ENCODE measurements around the gene BPTF.
A peak's percentile ranks its signal among the peaks of the same experiment; 100 is the strongest.
"Not testable (repeated sequence)": the region's sequence is repeated elsewhere in the genome, so short reads cannot be mapped to it uniquely, and the experiment has no call there.

The BPTF gene

GRCh38 chr17:67976306-67976705 lies 151.0 kb downstream of the BPTF start:
- ATAC-seq (replicated peaks); H3K4me1 Mint-ChIP-seq (ENCODE audit: low read depth in 2 of 2); H3K4me3 Mint-ChIP-seq; H3K27ac Mint-ChIP-seq; H3K9me3 Mint-ChIP-seq; H3K27me3 Mint-ChIP-seq; DNase-seq: not testable (repeated sequence)
- peaks cover 60% of the 10 kb centered on the region for H3K36me3 Mint-ChIP-seq (ENCODE audit: insufficient read depth)

- no peak for DNase-seq
Observed at GRCh38 chr17:67980456-67980855, 155.2 kb downstream of the BPTF start.

DNA sequence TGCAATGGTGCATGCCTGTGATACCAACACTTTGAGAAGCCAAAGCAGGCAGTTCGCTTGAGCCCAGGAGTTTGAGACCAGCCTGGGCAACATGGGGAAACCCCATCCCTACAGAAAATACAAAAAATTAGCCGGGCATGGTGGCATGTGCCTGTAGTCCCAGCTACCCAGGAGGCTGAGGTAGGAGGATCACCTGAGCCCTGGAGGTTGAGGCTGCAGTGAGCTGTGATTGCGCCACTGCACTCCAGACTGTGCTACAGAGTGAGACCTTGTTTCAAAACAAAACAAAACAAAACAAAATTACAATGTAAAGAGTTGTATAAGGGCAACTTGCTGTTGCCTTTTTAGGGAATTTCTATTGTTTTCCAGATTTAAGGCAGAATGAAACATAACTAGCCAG lies 155.6 kb downstream of the BPTF start:
- ATAC-seq (replicated peaks); H3K27me3 Mint-ChIP-seq; H3K4me3 Mint-ChIP-seq; H3K4me1 Mint-ChIP-seq (ENCODE audit: low read depth in 2 of 2); H3K9me3 Mint-ChIP-seq; DNase-seq: not testable (repeated sequence)
- Mint-ChIP-seq H3K36me3 (ENCODE audit: insufficient read depth) (peaks cover 31% of the 10 kb centered on the region), H3K27ac (peak overlapping the region in 1 of 2 donors; percentile 72)

More at GRCh38 chr17:67980456-67980855, 155.2 kb downstream of the BPTF start:
- no peak for ATAC-seq (replicated peaks)
- H3K27ac Mint-ChIP-seq = peak overlapping the region; percentile 47 to 72
- H3K36me3 Mint-ChIP-seq (ENCODE audit: insufficient read depth) = peaks cover 35% of the 10 kb centered on the region
- no peak overlapping the region for H3K4me3 Mint-ChIP-seq
- no peaks in the 10 kb centered on the region for H3K9me3 Mint-ChIP-seq
- no peaks in the 10 kb centered on the region for H3K27me3 Mint-ChIP-seq
- H3K4me1 Mint-ChIP-seq (ENCODE audit: low read depth in 2 of 2) = no peaks in the 10 kb centered on the region

- DNase-seq (no peak), ATAC-seq (replicated peaks) (no peak)
- H3K4me3 Mint-ChIP-seq = no peak overlapping the region
- no peaks in the 10 kb centered on the region for H3K27me3 Mint-ChIP-seq
- H3K36me3 Mint-ChIP-seq (ENCODE audit: insufficient read depth) = peaks cover 22% of the 10 kb centered on the region
- H3K9me3 Mint-ChIP-seq = no peaks in the 10 kb centered on the region
- H3K27ac Mint-ChIP-seq = no peak overlapping the region
- H3K4me1 Mint-ChIP-seq (ENCODE audit: low read depth in 2 of 2) = no peaks in the 10 kb centered on the region
Observed at GRCh38 chr17:67982034-67982640, 156.8 kb downstream of the BPTF start.

DNA sequence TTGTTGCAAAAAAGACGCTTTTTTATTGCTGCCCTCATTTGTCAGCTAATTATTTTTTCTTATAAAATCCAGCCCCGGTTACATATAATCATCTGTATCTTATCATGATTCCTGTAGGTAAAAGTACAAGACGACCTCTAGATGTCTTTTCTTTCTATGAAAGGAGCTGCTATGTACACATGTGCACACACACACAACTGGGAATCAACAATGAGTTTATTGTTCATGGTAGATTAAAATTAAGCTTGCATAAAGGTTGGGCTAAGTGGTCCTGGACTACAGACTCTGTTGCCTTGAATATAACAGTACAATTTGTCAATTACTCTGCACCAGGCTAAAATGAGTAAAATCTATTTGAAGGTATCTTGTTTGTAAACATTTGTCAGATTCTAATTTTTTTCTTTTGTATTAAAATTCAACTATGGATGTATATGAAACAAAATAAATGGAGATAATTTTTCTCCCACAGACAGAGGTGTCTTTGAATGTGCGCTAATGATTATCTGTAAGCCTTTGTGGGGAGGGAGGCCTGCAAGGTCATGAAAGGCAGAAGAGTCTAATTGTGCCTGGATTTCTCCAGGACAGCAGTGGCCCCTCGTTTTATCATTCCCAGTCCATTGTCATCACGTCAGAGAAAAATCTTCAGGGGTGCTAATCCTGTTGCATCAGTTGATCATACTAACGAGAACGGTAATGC lies 157.5 kb downstream of the BPTF start:
- H3K36me3 Mint-ChIP-seq (ENCODE audit: insufficient read depth) = peaks cover 20% of the 10 kb centered on the region
- DNase-seq (no peak), ATAC-seq (replicated peaks) (no peak)
- H3K9me3 Mint-ChIP-seq = no peaks in the 10 kb centered on the region
- H3K27ac Mint-ChIP-seq = no peak overlapping the region
- H3K4me1 Mint-ChIP-seq (ENCODE audit: low read depth in 2 of 2) = no peaks in the 10 kb centered on the region
- no peak overlapping the region for H3K4me3 Mint-ChIP-seq
- no peaks in the 10 kb centered on the region for H3K27me3 Mint-ChIP-seq

GRCh38 chr17:67983383-67983688 lies 158.0 kb downstream of the BPTF start:
- ATAC-seq (replicated peaks) (no peak), DNase-seq (no peak)
- Mint-ChIP-seq H3K36me3 (ENCODE audit: insufficient read depth) (peaks cover 18% of the 10 kb centered on the region), H3K27me3 (no peaks in the 10 kb centered on the region), H3K4me3 (no peak overlapping the region), H3K27ac (no peak overlapping the region), H3K4me1 (ENCODE audit: low read depth in 2 of 2) (no peaks in the 10 kb centered on the region), H3K9me3 (no peaks in the 10 kb centered on the region)

DNA sequence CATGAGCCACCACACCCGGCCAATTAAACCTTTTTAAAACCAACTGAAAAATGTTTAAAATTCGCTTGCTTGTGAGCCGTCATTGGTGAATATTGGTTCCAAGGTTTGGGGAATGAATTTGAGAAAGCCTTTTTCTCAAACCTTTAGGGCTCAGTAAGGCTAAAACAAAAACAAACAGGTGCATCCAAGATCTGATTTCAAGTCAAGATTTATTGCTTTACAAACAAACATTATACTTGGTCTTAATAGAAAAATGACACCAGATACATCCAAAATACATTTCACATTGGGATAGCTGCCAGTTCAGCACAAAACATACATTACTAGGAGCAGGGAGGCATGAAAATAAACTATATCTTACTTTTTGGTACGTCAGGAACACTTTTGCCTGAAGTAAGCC lies 165.6 kb downstream of the BPTF start:
- H3K27ac Mint-ChIP-seq = no peak overlapping the region
- peaks cover 3 to 11% of the 10 kb centered on the region in 2 donors for H3K27me3 Mint-ChIP-seq
- no peak for ATAC-seq (replicated peaks)
- no peak overlapping the region for H3K4me3 Mint-ChIP-seq
- no peaks in the 10 kb centered on the region for H3K9me3 Mint-ChIP-seq
- no peak for DNase-seq
- peaks cover 16 to 17% of the 10 kb centered on the region in 2 donors for H3K4me1 Mint-ChIP-seq (ENCODE audit: low read depth in 2 of 2)
- H3K36me3 Mint-ChIP-seq (ENCODE audit: insufficient read depth) = peaks cover 19% of the 10 kb centered on the region

DNA sequence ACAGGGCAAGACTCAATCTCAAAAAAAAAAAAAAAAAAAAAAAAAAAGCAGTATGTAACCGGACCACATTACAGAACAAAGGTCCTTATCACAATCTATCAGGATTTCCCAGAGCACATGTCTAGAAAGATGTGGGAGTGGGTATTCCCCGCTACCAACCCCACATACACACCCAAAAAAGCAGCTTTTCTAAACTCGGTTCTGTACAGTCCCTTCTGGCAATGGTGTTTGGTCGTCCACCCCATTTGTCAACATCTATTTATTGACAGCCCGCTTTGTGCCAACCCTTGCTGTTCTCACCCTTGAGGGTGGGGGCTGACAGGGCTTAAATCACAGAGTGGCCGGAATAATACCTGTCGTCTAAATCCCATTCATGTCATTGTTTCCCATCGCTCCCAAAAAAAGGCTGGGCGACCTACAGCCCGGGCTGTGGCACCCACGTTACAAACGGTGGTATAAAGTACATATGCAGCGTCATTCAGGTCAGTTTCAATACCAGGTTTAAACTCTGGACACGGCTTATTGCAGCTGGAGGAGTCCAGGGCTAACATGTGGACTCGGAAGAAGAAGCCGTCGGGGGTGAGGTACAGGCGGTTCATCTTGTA lies 167.3 kb downstream of the BPTF start:
- peaks cover 24% of the 10 kb centered on the region in 2 donors for H3K4me1 Mint-ChIP-seq (ENCODE audit: low read depth in 2 of 2)
- ATAC-seq (replicated peaks) (no peak), DNase-seq (no peak)
- peak overlapping the region; percentile 93 for H3K27ac Mint-ChIP-seq
- no peaks in the 10 kb centered on the region for H3K9me3 Mint-ChIP-seq
- H3K4me3 Mint-ChIP-seq = peak overlapping the region; percentile 93 to 96
- peaks cover 9 to 16% of the 10 kb centered on the region in 2 donors for H3K27me3 Mint-ChIP-seq
- peaks cover 16% of the 10 kb centered on the region for H3K36me3 Mint-ChIP-seq (ENCODE audit: insufficient read depth)

- Mint-ChIP-seq H3K36me3 (ENCODE audit: insufficient read depth) (peaks cover 16% of the 10 kb centered on the region), H3K4me3 (peak overlapping the region; percentile 93 to 96), H3K4me1 (ENCODE audit: low read depth in 2 of 2) (peaks cover 24% of the 10 kb centered on the region in 2 donors), H3K27me3 (peaks cover 9 to 16% of the 10 kb centered on the region in 2 donors), H3K9me3 (no peaks in the 10 kb centered on the region), H3K27ac (peak overlapping the region; percentile 93)
- DNase-seq (peak; percentile 63 to 70 (median 66)), ATAC-seq (replicated peaks) (peak; percentile 74)
Observed at GRCh38 chr17:67993153-67993997, 168.1 kb downstream of the BPTF start.

GRCh38 chr17:67993998-67994361 lies 168.7 kb downstream of the BPTF start:
- peaks cover 24% of the 10 kb centered on the region in 2 donors for H3K4me1 Mint-ChIP-seq (ENCODE audit: low read depth in 2 of 2)
- DNase-seq = no peak
- no peaks in the 10 kb centered on the region for H3K9me3 Mint-ChIP-seq
- H3K36me3 Mint-ChIP-seq (ENCODE audit: insufficient read depth) = peaks cover 16% of the 10 kb centered on the region
- H3K27ac Mint-ChIP-seq = peak overlapping the region; percentile 54 to 77
- H3K27me3 Mint-ChIP-seq = peaks cover 9 to 16% of the 10 kb centered on the region in 2 donors
- peak overlapping the region; percentile 88 to 89 for H3K4me3 Mint-ChIP-seq
- ATAC-seq (replicated peaks) = no peak

DNA sequence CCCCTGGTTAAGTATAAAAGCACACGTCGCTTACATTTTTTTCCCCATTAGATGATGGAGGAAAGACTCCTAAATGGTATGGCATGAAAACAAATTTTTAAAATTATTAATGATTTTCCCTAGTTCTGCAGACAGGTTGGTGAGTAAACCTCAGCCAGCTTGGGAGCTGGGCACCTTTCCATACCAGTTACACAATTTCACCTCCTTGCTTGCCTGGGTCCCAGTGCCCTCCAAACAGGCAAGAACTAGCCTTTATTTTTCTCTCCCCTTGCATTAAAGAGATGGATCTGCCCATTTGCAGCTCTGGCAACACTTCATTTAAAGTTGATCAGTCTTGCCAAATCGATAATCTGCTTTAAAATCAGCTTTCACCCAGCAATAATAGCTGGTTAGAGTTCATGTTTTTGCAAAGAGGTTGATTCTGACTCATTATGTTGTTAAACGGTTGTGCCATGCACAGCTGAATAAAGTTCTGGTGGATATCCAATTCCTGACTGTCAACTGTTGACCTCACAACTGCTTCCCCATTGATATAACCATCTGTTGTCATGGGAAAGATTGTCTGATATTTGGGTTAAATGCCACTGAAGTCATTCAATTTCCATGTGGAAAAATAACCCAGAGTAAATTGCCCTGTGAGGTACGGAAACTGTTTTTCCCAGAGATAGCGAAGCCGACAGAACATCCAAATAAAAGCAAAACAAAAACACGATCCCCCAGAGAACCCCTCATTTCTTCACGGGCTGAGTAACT lies 169.7 kb downstream of the BPTF start:
- peak overlapping the region; percentile 88 to 89 for H3K4me3 Mint-ChIP-seq
- peak overlapping the region; percentile 35 to 79 for H3K27ac Mint-ChIP-seq
- peaks cover 24% of the 10 kb centered on the region in 2 donors for H3K4me1 Mint-ChIP-seq (ENCODE audit: low read depth in 2 of 2)
- H3K36me3 Mint-ChIP-seq (ENCODE audit: insufficient read depth) = peaks cover 16% of the 10 kb centered on the region
- ATAC-seq (replicated peaks) (no peak), DNase-seq (no peak)
- peaks cover 9 to 16% of the 10 kb centered on the region in 2 donors for H3K27me3 Mint-ChIP-seq
- H3K9me3 Mint-ChIP-seq = no peaks in the 10 kb centered on the region

- DNase-seq = no peak
- peak overlapping the region; percentile 88 to 89 for H3K4me3 Mint-ChIP-seq
- peaks cover 9 to 16% of the 10 kb centered on the region in 2 donors for H3K27me3 Mint-ChIP-seq
- no peaks in the 10 kb centered on the region for H3K9me3 Mint-ChIP-seq
- ATAC-seq (replicated peaks) = no peak
- peaks cover 16% of the 10 kb centered on the region for H3K36me3 Mint-ChIP-seq (ENCODE audit: insufficient read depth)
- H3K27ac Mint-ChIP-seq = peak overlapping the region; percentile 49 to 79
- H3K4me1 Mint-ChIP-seq (ENCODE audit: low read depth in 2 of 2) = peaks cover 24% of the 10 kb centered on the region in 2 donors
Observed at GRCh38 chr17:67995570-67996263, 170.4 kb downstream of the BPTF start.

All from effector memory CD8-positive, alpha-beta T cell (primary cell).